ENCODE data around the gene TMEM150C.

Gene TMEM150C

DNA sequence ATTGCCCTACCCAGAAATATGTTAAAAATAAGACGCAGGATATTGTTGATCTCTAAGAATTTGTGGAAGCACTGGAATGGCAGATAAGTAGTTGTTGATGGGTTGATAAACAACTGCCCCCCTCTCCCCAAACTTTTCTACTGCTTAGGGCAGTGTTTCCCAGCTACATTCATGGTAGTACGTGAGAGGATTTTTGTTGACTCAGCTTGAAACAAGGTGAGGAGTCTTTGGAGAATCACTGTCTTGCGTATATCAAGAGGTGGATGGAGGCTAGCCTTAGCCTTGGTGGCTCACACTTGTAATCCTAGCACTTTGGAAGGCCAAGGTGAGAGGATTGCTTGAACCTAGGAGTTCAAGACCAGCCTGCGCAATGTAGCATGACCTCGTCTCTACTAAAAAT is 125.7 kb downstream of the TMEM150C start:
- DNase-seq (ENCODE audit: extremely low spot score) = no peak
- POLR2A ChIA-PET = no interaction called here
- TF ChIP-seq, protein P1, sequence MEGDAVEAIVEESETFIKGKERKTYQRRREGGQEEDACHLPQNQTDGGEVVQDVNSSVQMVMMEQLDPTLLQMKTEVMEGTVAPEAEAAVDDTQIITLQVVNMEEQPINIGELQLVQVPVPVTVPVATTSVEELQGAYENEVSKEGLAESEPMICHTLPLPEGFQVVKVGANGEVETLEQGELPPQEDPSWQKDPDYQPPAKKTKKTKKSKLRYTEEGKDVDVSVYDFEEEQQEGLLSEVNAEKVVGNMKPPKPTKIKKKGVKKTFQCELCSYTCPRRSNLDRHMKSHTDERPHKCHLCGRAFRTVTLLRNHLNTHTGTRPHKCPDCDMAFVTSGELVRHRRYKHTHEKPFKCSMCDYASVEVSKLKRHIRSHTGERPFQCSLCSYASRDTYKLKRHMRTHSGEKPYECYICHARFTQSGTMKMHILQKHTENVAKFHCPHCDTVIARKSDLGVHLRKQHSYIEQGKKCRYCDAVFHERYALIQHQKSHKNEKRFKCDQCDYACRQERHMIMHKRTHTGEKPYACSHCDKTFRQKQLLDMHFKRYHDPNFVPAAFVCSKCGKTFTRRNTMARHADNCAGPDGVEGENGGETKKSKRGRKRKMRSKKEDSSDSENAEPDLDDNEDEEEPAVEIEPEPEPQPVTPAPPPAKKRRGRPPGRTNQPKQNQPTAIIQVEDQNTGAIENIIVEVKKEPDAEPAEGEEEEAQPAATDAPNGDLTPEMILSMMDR (IDR thresholded peaks at IDR 0.05; ENCODE audit: control extremely low read depth, extremely low read depth, low read depth, missing control alignments) = no peak
- CTCF ChIA-PET = interaction anchor here (1.5 to 2.0 kb wide), 2 partner anchors 16 to 34 kb away, joined by 3 to 4 read pairs; no protein-coding TSS in a partner anchor

DNA sequence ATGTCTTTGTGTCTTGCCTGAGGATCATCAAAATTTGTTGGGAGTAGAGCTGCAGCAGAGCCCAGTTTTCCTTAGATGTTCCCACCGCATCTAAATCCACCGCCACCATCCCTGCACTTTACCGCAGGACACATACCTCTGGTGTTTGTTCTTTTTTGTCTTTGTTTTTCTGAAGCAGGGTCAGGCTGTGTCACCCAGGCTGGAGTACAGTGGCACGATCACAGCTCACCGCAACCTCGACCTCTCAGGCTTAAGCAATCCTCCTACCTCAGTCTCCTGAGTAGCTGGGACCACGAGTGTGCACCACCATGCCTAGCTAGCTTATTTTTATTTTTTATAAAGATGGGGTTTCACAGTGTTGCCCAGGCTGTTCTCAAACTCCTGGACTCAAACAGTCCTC is 126.8 kb downstream of the TMEM150C start:
- DNase-seq (ENCODE audit: extremely low spot score) = no peak
- ChIA-PET POLR2A (no interaction called here), CTCF (interaction anchor here (0.8 kb wide), 1 partner anchor 27 kb away, joined by 3 read pairs; no protein-coding TSS in a partner anchor)
- TF ChIP-seq, protein P1 (IDR thresholded peaks at IDR 0.05; ENCODE audit: control extremely low read depth, extremely low read depth, low read depth, missing control alignments) = no peak

DNA sequence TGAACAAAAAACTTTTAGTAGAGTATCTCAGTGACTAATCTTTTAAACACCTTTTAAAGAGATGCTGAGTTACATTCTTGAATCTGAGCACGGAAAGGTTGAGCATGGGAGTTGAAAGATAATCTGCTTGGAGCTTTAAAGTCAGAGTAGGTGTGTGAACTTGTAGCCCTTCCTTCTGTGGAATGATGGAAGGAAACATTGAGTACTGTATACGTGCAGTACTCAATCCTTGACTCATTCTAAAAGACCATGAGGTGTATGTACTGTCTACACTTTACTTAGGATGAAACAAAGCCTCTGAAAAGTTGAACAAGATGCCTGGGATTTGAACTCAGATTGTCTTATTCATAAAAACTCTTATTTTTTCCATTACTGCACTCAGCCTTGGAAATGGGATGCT is 128.0 kb downstream of the TMEM150C start:
- CTCF ChIA-PET = no interaction called here
- no peak for DNase-seq (ENCODE audit: extremely low spot score)
- TF ChIP-seq, protein P1 (IDR thresholded peaks at IDR 0.05; ENCODE audit: control extremely low read depth, extremely low read depth, low read depth, missing control alignments) = no peak
- POLR2A ChIA-PET = no interaction called here

Measured in GM10248 (cell line).